Neutrophil (primary cell): ENCODE results near the gene TRAPPC12.

Experiments used
- H3K27ac ChIP-seq: fragments of 200-600 bp; sonication (generic); 2 replicates; pipeline ENCODE4 v1.5.1; 2016; ENCODE audit warnings: mild to moderate bottlenecking, moderate library complexity
- H3K27me3 ChIP-seq: fragments of 200-600 bp; sonication (generic); 2 replicates; pipeline ENCODE4 v1.6.0; 2016; ENCODE audit warnings: mild to moderate bottlenecking
- H3K36me3 ChIP-seq: fragments of 200-600 bp; sonication (generic); 2 replicates; pipeline ENCODE4 v1.5.1; 2017
- H3K4me1 ChIP-seq, 2 experiments: fragments of 200-600 bp in 1 of 2; sonication (generic) in 1 of 2; 1 replicate in 1 of 2; 2 replicates in 1 of 2; pipeline versions ENCODE4 v1.5.1 to v1.6.1; 2013 to 2016; ENCODE audit warnings: low read depth in 1 of 2, low read length in 1 of 2, mild to moderate bottlenecking in 1 of 2, moderate library complexity in 1 of 2; ENCODE audit not compliant: control insufficient read depth in 1 of 2, insufficient read depth in 1 of 2
- H3K4me3 ChIP-seq, 2 experiments: fragments of 200-600 bp in 1 of 2; sonication (generic) in 1 of 2; 1 replicate in 1 of 2; 2 replicates in 1 of 2; pipeline ENCODE4 v1.5.1; 2013 to 2016; ENCODE audit warnings: low read depth in 1 of 2, low read length in 1 of 2, mild to moderate bottlenecking in 1 of 2, moderate library complexity in 1 of 2
- H3K9me3 ChIP-seq: fragments of 200-600 bp; sonication (generic); 2 replicates; pipeline ENCODE4 v1.5.1; 2016
- CTCF ChIP-seq: fragments of 200-600 bp; sonication (generic); IDR thresholded peaks from 2 replicates; pipeline ENCODE4 v1.5.1; 2016; ENCODE audit warnings: antibody characterized with exemption

Gene TRAPPC12

GRCh38 chr2:3433339-3433699 lies 53.8 kb downstream of the TRAPPC12 start:
- Histone ChIP-seq H3K27ac (no peak overlapping the region), H3K4me1 (peaks cover 9 to 13% of the 10 kb centered on the region in 2 experiments), H3K27me3 (no peaks in the 10 kb centered on the region), H3K4me3 (no peak overlapping the region), H3K36me3 (peaks cover 58% of the 10 kb centered on the region), H3K9me3 (no peaks in the 10 kb centered on the region)
- TF ChIP-seq CTCF, result no peak

DNA sequence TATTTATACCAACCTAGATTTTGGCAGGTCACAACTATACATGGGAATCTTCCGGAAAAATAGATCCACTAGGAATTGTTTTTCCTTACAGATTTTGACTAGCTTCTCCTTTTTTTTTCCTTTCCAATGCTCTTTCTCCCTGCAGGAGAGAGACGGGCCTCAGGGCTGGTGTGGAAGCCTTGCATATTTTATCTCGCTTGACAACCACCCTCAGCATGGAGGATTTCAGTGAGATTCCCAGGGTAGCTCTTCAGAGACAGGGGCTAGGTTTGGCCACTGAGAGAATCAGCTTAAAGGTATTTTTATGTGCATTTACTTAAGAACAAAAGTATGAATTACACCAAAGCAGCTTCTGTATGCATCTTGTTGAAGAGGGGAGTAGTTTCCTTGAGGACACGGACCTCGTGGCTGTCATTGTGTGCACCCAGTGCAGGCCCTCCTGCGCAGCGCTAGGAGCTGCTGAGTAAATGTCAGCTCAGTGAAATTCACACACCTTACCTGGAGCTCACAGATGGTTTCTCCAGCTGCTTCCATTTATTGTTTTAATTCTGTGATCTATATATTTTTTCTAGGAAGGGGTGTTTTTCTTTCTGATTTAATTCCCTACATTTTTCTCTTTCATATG lies 54.4 kb downstream of the TRAPPC12 start:
- no peak for TF ChIP-seq CTCF
- peaks cover 9 to 12% of the 10 kb centered on the region in 2 experiments for H3K4me1 ChIP-seq
- H3K4me3 ChIP-seq, result no peak overlapping the region
- H3K9me3 ChIP-seq, result no peaks in the 10 kb centered on the region
- H3K36me3 ChIP-seq, result peaks cover 53% of the 10 kb centered on the region
- no peak overlapping the region for H3K27ac ChIP-seq
- no peaks in the 10 kb centered on the region for H3K27me3 ChIP-seq

- no peaks in the 10 kb centered on the region for H3K27me3 ChIP-seq
- H3K4me3 ChIP-seq, result no peak overlapping the region
- H3K4me1 ChIP-seq, result peaks cover 6 to 9% of the 10 kb centered on the region in 2 experiments
- no peak overlapping the region for H3K27ac ChIP-seq
- no peak for TF ChIP-seq CTCF
- H3K9me3 ChIP-seq, result no peaks in the 10 kb centered on the region
- peaks cover 51% of the 10 kb centered on the region for H3K36me3 ChIP-seq
Observed at GRCh38 chr2:3434654-3435053, 55.2 kb downstream of the TRAPPC12 start.

GRCh38 chr2:3435445-3435844 lies 56.0 kb downstream of the TRAPPC12 start:
- H3K4me3 ChIP-seq, result no peak overlapping the region
- H3K4me1 ChIP-seq, result peaks cover 0 to under 1% of the 10 kb centered on the region in 2 experiments
- peaks cover 46% of the 10 kb centered on the region for H3K36me3 ChIP-seq
- no peaks in the 10 kb centered on the region for H3K9me3 ChIP-seq
- H3K27ac ChIP-seq, result no peak overlapping the region
- no peak for TF ChIP-seq CTCF
- no peaks in the 10 kb centered on the region for H3K27me3 ChIP-seq

GRCh38 chr2:3440477-3440876 lies 61.0 kb downstream of the TRAPPC12 start:
- Histone ChIP-seq H3K4me1 (no peaks in the 10 kb centered on the region), H3K27me3 (no peaks in the 10 kb centered on the region), H3K36me3 (peaks cover 34% of the 10 kb centered on the region), H3K4me3 (no peak overlapping the region), H3K9me3 (no peaks in the 10 kb centered on the region), H3K27ac (no peak overlapping the region)
- no peak for TF ChIP-seq CTCF
